ENCODE data around the gene ELOVL3. TPM values are rescaled to one million over a fixed set of nuclear protein-coding genes. Genes with fewer than 3 reads are reported as not detected.

The ELOVL3 gene, protein sequence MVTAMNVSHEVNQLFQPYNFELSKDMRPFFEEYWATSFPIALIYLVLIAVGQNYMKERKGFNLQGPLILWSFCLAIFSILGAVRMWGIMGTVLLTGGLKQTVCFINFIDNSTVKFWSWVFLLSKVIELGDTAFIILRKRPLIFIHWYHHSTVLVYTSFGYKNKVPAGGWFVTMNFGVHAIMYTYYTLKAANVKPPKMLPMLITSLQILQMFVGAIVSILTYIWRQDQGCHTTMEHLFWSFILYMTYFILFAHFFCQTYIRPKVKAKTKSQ
- not detected for total RNA-seq

DNA sequence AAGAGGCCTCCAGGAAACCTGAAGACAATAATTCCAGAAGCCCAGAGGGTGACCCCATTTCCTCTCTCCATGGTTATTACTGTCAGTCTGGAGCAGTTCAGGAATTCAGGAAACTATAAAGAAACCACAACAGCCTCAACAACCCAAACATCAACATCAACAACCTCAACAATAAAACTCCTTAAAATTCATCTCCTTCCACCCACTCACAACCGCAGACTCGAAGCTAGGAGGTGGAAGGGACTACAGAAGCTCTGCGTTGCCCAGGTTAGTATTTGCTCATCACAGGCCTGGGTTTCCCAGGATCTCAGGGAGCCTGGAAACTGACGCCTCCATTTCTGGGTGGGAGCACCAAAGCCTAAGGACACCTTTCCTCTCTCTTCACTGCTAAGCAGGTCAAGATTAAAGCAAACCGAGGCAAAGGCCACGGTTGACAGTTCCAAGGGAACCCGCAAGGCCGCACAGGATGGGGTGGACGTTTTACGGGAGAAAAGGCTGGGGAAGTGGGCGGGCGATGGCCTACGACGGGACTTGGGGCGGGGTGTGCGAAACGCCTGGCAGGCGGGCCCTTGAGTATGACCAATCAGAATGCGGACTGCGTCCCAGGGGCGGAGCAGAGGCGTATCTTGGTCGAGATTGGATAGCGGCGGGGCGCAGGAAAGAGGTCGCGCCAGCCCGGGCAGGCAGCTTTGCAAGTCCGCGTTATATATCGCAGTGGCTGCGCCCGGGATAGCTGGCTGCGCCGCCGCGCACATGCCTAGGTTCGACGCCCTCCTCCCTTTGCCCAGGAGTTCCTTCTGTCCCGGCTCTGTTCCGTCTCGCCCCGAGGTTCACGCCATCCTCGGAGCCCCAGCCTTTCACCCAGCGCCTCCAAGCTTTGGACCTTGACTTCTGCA lies at the start of gene ELOVL3:
ELOVL3 (plus strand) TSS at position 654 of the 896 bp plus-strand sequence. CDS start 250 bp downstream, outside the sequence.
- no peaks in the 10 kb centered on the region for H3K9me3 ChIP-seq
- peak within 1 kb of the TSS in 3 of 4 donors; percentile 52 to 77 (median 77) for H3K27ac ChIP-seq
- H3K4me1 ChIP-seq, result peaks cover 0 to 33% (median 19%) of the 10 kb centered on the region in 4 donors
- no peaks in the 10 kb centered on the region for H3K36me3 ChIP-seq
- peak; percentile 84 to 91 for DNase-seq (ENCODE audit: low spot score in 2 of 2)
- peaks cover 0 to 41% of the 10 kb centered on the region in 2 donors for H3K27me3 ChIP-seq
- 5% methylated on average over 46 to 47 of the region's 47 CpGs for WGBS, 2 donors
- H3K4me3 ChIP-seq, result peak within 1 kb of the TSS; percentile 15 to 43 (median 20)
- TF ChIP-seq, protein P1, sequence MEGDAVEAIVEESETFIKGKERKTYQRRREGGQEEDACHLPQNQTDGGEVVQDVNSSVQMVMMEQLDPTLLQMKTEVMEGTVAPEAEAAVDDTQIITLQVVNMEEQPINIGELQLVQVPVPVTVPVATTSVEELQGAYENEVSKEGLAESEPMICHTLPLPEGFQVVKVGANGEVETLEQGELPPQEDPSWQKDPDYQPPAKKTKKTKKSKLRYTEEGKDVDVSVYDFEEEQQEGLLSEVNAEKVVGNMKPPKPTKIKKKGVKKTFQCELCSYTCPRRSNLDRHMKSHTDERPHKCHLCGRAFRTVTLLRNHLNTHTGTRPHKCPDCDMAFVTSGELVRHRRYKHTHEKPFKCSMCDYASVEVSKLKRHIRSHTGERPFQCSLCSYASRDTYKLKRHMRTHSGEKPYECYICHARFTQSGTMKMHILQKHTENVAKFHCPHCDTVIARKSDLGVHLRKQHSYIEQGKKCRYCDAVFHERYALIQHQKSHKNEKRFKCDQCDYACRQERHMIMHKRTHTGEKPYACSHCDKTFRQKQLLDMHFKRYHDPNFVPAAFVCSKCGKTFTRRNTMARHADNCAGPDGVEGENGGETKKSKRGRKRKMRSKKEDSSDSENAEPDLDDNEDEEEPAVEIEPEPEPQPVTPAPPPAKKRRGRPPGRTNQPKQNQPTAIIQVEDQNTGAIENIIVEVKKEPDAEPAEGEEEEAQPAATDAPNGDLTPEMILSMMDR (IDR thresholded peaks at IDR 0.05), result peak in 1 of 5 experiments; percentile 5
- peak in 1 of 2 donors; percentile 14 for TF ChIP-seq POLR2A (IDR thresholded peaks at IDR 0.05)
- peak in 1 of 2 donors; percentile 18 for TF ChIP-seq EP300 (IDR thresholded peaks at IDR 0.05)

GRCh38 chr10:102184606-102185005 lies 41.5 kb upstream of the ELOVL3 start:
- no peak for DNase-seq (ENCODE audit: low spot score in 2 of 2)
- Histone ChIP-seq H3K4me3 (no peak overlapping the region), H3K27ac (no peak overlapping the region), H3K27me3 (no peaks in the 10 kb centered on the region), H3K4me1 (peaks cover 0 to 12% (median 4%) of the 10 kb centered on the region in 4 donors), H3K36me3 (no peaks in the 10 kb centered on the region), H3K9me3 (no peaks in the 10 kb centered on the region)
- TF ChIP-seq, protein P1 (IDR thresholded peaks at IDR 0.05), result no peak
- TF ChIP-seq EP300 (IDR thresholded peaks at IDR 0.05) (no peak), POLR2A (IDR thresholded peaks at IDR 0.05) (no peak)
- WGBS, 2 donors, result 73 to 78% methylated on average over 2 of the region's 2 CpGs

GRCh38 chr10:102185272-102185671 lies 40.8 kb upstream of the ELOVL3 start:
- no peak for DNase-seq (ENCODE audit: low spot score in 2 of 2)
- TF ChIP-seq, protein P1 (IDR thresholded peaks at IDR 0.05), result no peak
- TF ChIP-seq EP300 (IDR thresholded peaks at IDR 0.05) (no peak), POLR2A (IDR thresholded peaks at IDR 0.05) (no peak)
- no peaks in the 10 kb centered on the region for H3K9me3 ChIP-seq
- no peak overlapping the region for H3K4me3 ChIP-seq
- no peaks in the 10 kb centered on the region for H3K27me3 ChIP-seq
- H3K27ac ChIP-seq, result no peak overlapping the region
- peaks cover 0 to 14% (median 5%) of the 10 kb centered on the region in 4 donors for H3K4me1 ChIP-seq
- 76 to 80% methylated on average over 2 of the region's 2 CpGs for WGBS, 2 donors
- no peaks in the 10 kb centered on the region for H3K36me3 ChIP-seq

- Histone ChIP-seq H3K4me3 (no peak overlapping the region), H3K27ac (no peak overlapping the region), H3K27me3 (no peaks in the 10 kb centered on the region), H3K9me3 (no peaks in the 10 kb centered on the region), H3K36me3 (no peaks in the 10 kb centered on the region), H3K4me1 (peaks cover 0 to 14% (median 5%) of the 10 kb centered on the region in 4 donors)
- TF ChIP-seq EP300 (IDR thresholded peaks at IDR 0.05) (no peak), POLR2A (IDR thresholded peaks at IDR 0.05) (no peak)
- TF ChIP-seq, protein P1 (IDR thresholded peaks at IDR 0.05), result no peak
- WGBS, 2 donors, result 81 to 84% methylated on average over 15 of the region's 15 CpGs
- no peak for DNase-seq (ENCODE audit: low spot score in 2 of 2)
Measured at GRCh38 chr10:102185811-102186527, 40.1 kb upstream of the ELOVL3 start.
